H1 (cell line): ENCODE results near the gene CDK4. TPM values are rescaled to one million over a fixed set of nuclear protein-coding genes. Genes with fewer than 3 reads are reported as not detected.

ENCODE experiments used
- CTCF ChIA-PET: fragments of 300-600 bp; sonication (Branson Sonifier 250); formaldehyde crosslinking; loops from one replicate; lab custom pipeline; 2021; ENCODE audit not compliant: partially characterized antibody; lab: Charles Lee
- POLR2A ChIA-PET: fragments of 300-600 bp; sonication (Branson Sonifier 250); formaldehyde crosslinking; loops from one replicate; lab custom pipeline; 2021; ENCODE audit warnings: inconsistent platforms; ENCODE audit not compliant: partially characterized antibody; lab: Charles Lee
- DNase-seq, 2 experiments: peaks; one replicate each; pipeline versions ENCODE4 v3.0.0 to v3.0.0-alpha.2; 2010 to 2022; ENCODE audit warnings: low spot score in 2 of 2, low read depth in 1 of 2, mixed read lengths in 1 of 2
- FAIRE-seq: peaks from 2 replicates; lab custom pipeline; 2011; peaks lifted over from hg19 to GRCh38; lab: Jason Lieb, UNC
- H2AFZ ChIP-seq: 2 replicates; pipeline ENCODE4 v1.8.1; 2012; ENCODE audit warnings: low read length, inconsistent platforms
- H2AK5ac ChIP-seq: 2 replicates; pipeline ENCODE4 v1.6.1; 2013; ENCODE audit warnings: low read depth, low read length
- H2BK120ac ChIP-seq: replicated peaks from 2 replicates; pipeline ENCODE3; 2013; ENCODE audit warnings: low read depth, low read length, inconsistent platforms
- H2BK12ac ChIP-seq: 2 replicates; pipeline ENCODE4 v1.6.1; 2013; ENCODE audit warnings: low read depth, low read length
- H2BK15ac ChIP-seq: 2 replicates; pipeline ENCODE4 v1.6.1; 2013; ENCODE audit warnings: low read length
- H2BK20ac ChIP-seq: 2 replicates; pipeline ENCODE4 v1.6.1; 2013; ENCODE audit warnings: low read length
- H2BK5ac ChIP-seq: 2 replicates; pipeline ENCODE4 v1.6.1; 2013; ENCODE audit warnings: low read depth, low read length
- H3K14ac ChIP-seq: 2 replicates; pipeline ENCODE4 v1.6.1; 2013; ENCODE audit warnings: inconsistent platforms; ENCODE audit not compliant: insufficient read length
- H3K18ac ChIP-seq: 2 replicates; pipeline ENCODE4 v1.6.1; 2013; ENCODE audit warnings: low read length; ENCODE audit errors: extremely low read depth
- H3K23ac ChIP-seq: 2 replicates; pipeline ENCODE4 v1.6.1; 2013; ENCODE audit warnings: inconsistent platforms; ENCODE audit not compliant: insufficient read length
- H3K23me2 ChIP-seq: 2 replicates; pipeline ENCODE4 v1.6.1; 2013; ENCODE audit warnings: low read depth, low read length
- H3K27ac ChIP-seq: 2 replicates; pipeline ENCODE4 v1.6.1; 2011; ENCODE audit warnings: low read depth, low read length, inconsistent platforms
- H3K27me3 ChIP-seq, 4 experiments: replicated peaks in 1 of 4; 1 replicate in 1 of 4; 2 replicates in 3 of 4; pipeline versions ENCODE4 v1.6.1 to v1.8.1; 2011 to 2013; ENCODE audit warnings: low read length in 3 of 4, mild to moderate bottlenecking in 3 of 4, inconsistent platforms in 2 of 4, mixed read lengths in 2 of 4, moderate library complexity in 1 of 4; ENCODE audit not compliant: control insufficient read depth in 3 of 4, insufficient read depth in 3 of 4; ENCODE audit errors: extremely low read depth in 1 of 4
- H3K36me3 ChIP-seq, 4 experiments: 2 replicates each; pipeline versions ENCODE4 v1.6.1 to v1.8.1; 2011 to 2013; ENCODE audit warnings: mild to moderate bottlenecking in 4 of 4, low read length in 3 of 4, moderate library complexity in 2 of 4, control low read depth in 1 of 4, inconsistent platforms in 1 of 4; ENCODE audit not compliant: insufficient read depth in 4 of 4, control insufficient read depth in 2 of 4
- H3K4ac ChIP-seq: replicated peaks from 2 replicates; pipeline ENCODE3; 2013; ENCODE audit warnings: low read length, low read depth, mixed read lengths, inconsistent platforms; ENCODE audit not compliant: insufficient read length
- H3K4me1 ChIP-seq, 4 experiments: replicated peaks in 1 of 4; 1 replicate in 1 of 4; 2 replicates in 3 of 4; pipeline versions ENCODE4 v1.6.1 to v1.8.1; 2011 to 2013; ENCODE audit warnings: low read length in 3 of 4, inconsistent platforms in 2 of 4, mixed read lengths in 1 of 4; ENCODE audit not compliant: insufficient read depth in 4 of 4, control insufficient read depth in 3 of 4
- H3K4me2 ChIP-seq, 2 experiments: 2 replicates each; pipeline versions ENCODE4 v1.6.1 to v1.8.1; 2011 to 2013; ENCODE audit warnings: low read depth in 2 of 2, low read length in 2 of 2, control low read depth in 1 of 2, inconsistent platforms in 1 of 2, mild to moderate bottlenecking in 1 of 2; ENCODE audit not compliant: insufficient read depth in 1 of 2
- H3K4me3 ChIP-seq, 4 experiments: fragments of 200-600, 300-600 bp in 1 of 4; sonication (generic), shearing (Covaris generic), sonication (Bioruptor Twin) in 1 of 4; 2 replicates each; pipeline versions ENCODE4 v1.5.1 to v1.8.1; 2011 to 2016; ENCODE audit warnings: low read length in 4 of 4, low read depth in 3 of 4, control low read depth in 2 of 4, inconsistent platforms in 2 of 4, mild to moderate bottlenecking in 2 of 4, mixed read lengths in 1 of 4, moderate library complexity in 1 of 4; ENCODE audit not compliant: insufficient read depth in 2 of 4; ENCODE audit errors: extremely low read depth in 1 of 4
- H3K56ac ChIP-seq: replicated peaks from 2 replicates; pipeline ENCODE3; 2013; ENCODE audit warnings: low read depth, mild to moderate bottlenecking, mixed read lengths, low read length, inconsistent platforms; ENCODE audit not compliant: insufficient read length
- H3K79me1 ChIP-seq: 2 replicates; pipeline ENCODE4 v1.6.1; 2013; ENCODE audit warnings: low read depth, low read length, control low read depth
- H3K79me2 ChIP-seq, 2 experiments: 2 replicates each; pipeline versions ENCODE4 v1.6.1 to v1.8.1; 2012 to 2013; ENCODE audit warnings: low read length in 2 of 2, mild to moderate bottlenecking in 2 of 2, inconsistent platforms in 1 of 2; ENCODE audit not compliant: insufficient read depth in 2 of 2, control insufficient read depth in 1 of 2
- H3K9ac ChIP-seq, 4 experiments: replicated peaks in 1 of 4; 1 replicate in 1 of 4; 2 replicates in 3 of 4; pipeline versions ENCODE4 v1.6.1 to v1.8.1; 2011 to 2013; ENCODE audit warnings: low read depth in 3 of 4, low read length in 3 of 4, control low read depth in 2 of 4, mild to moderate bottlenecking in 2 of 4, moderate library complexity in 2 of 4, inconsistent platforms in 1 of 4; ENCODE audit errors: extremely low read depth in 1 of 4
- H3K9me3 ChIP-seq, 2 experiments: 2 replicates each; pipeline versions ENCODE4 v1.6.1 to v1.8.1; 2012 to 2013; ENCODE audit warnings: mild to moderate bottlenecking in 2 of 2, moderate library complexity in 2 of 2, control low read depth in 1 of 2, inconsistent platforms in 1 of 2, low read depth in 1 of 2, low read length in 1 of 2, mixed read lengths in 1 of 2; ENCODE audit not compliant: insufficient read depth in 2 of 2
- H4K20me1 ChIP-seq, 2 experiments: replicated peaks in 1 of 2; 2 replicates each; pipeline versions ENCODE3 to v1.8.1; 2011 to 2013; ENCODE audit warnings: inconsistent platforms in 2 of 2, low read length in 2 of 2, mild to moderate bottlenecking in 1 of 2; ENCODE audit not compliant: insufficient read depth in 2 of 2, control insufficient read depth in 1 of 2
- H4K5ac ChIP-seq: 2 replicates; pipeline ENCODE4 v1.6.1; 2013; ENCODE audit warnings: low read length, low read depth, mixed read lengths, inconsistent platforms; ENCODE audit not compliant: insufficient read length
- H4K8ac ChIP-seq: 2 replicates; pipeline ENCODE4 v1.8.0; 2013; ENCODE audit warnings: mild to moderate bottlenecking, moderate library complexity, low read length, inconsistent platforms; ENCODE audit not compliant: insufficient read depth; ENCODE audit errors: extremely low read depth
- H4K91ac ChIP-seq: replicated peaks from 2 replicates; pipeline ENCODE3; 2013; ENCODE audit warnings: low read length, mixed read lengths, inconsistent platforms; ENCODE audit not compliant: insufficient read length
- ASH2L ChIP-seq: fragments of 200-600, 300-600 bp; sonication (generic); IDR thresholded peaks from one replicate; pipeline ENCODE4 v1.7.1; 2017; ENCODE audit warnings: low read length
- BACH1 ChIP-seq: IDR thresholded peaks from 2 replicates; pipeline ENCODE4 v1.6.1; 2012; ENCODE audit warnings: low read length, improper control_type of control experiment
- CHD1 ChIP-seq: IDR thresholded peaks from 2 replicates; pipeline ENCODE4 v1.6.1; 2012; ENCODE audit warnings: low read depth, low read length, improper control_type of control experiment
- CREB1 ChIP-seq: IDR thresholded peaks from 2 replicates; pipeline ENCODE4 v1.6.1; 2012; ENCODE audit warnings: inconsistent platforms
- HDAC6 ChIP-seq: IDR thresholded peaks from one replicate; pipeline ENCODE4 v1.7.1; 2012; ENCODE audit warnings: low read depth, mild to moderate bottlenecking, inconsistent platforms, low read length, moderate library complexity
- JUND ChIP-seq: IDR thresholded peaks from 2 replicates; pipeline ENCODE4 v1.6.1; 2011; ENCODE audit warnings: mild to moderate bottlenecking, improper control_type of control experiment, low read length
- KDM4A ChIP-seq: IDR thresholded peaks from one replicate; pipeline ENCODE4 v1.7.1; 2012; ENCODE audit warnings: low read depth, mild to moderate bottlenecking, moderate library complexity, low read length, inconsistent platforms; ENCODE audit not compliant: severe bottlenecking
- NANOG ChIP-seq: IDR thresholded peaks from 2 replicates; pipeline ENCODE4 v1.6.1; 2011; ENCODE audit warnings: low read length, low read depth, mild to moderate bottlenecking, inconsistent platforms; ENCODE audit not compliant: insufficient read depth, poor library complexity, severe bottlenecking
- RAD21 ChIP-seq, 2 experiments: IDR thresholded peaks in 1 of 2; conservative IDR thresholded peaks in 1 of 2; 2 replicates each; pipeline ENCODE4 v1.6.1; 2011; ENCODE audit warnings: low read depth in 2 of 2, low read length in 2 of 2, improper control_type of control experiment in 1 of 2, inconsistent platforms in 1 of 2, mild to moderate bottlenecking in 1 of 2, moderate library complexity in 1 of 2
- SP1 ChIP-seq: IDR thresholded peaks from 2 replicates; pipeline ENCODE4 v1.6.1; 2011; ENCODE audit warnings: low read depth, low read length
- SP4 ChIP-seq: IDR thresholded peaks from 2 replicates; pipeline ENCODE4 v1.6.1; 2012; ENCODE audit warnings: low read length, inconsistent platforms
- TBP ChIP-seq: IDR thresholded peaks from 2 replicates; pipeline ENCODE4 v1.6.1; 2011; ENCODE audit warnings: low read depth, low read length, improper control_type of control experiment
- WGBS, 2 experiments: shearing (Covaris generic) in 1 of 2; methylation state at CpG; one replicate each; pipeline versions ENCODE4 v1.1.6 to v1.1.7; 2013 to 2015; ENCODE audit warnings: low lambda C conversion rate in 2 of 2, mixed read lengths in 2 of 2, inconsistent platforms in 1 of 2, low coverage in 1 of 2, missing lambda C conversion rate in 1 of 2; ENCODE audit not compliant: insufficient replicate concordance in 2 of 2, insufficient coverage in 1 of 2, insufficient read length in 1 of 2; ENCODE audit errors: extremely low coverage in 1 of 2, missing lambda C conversion rate in 1 of 2; 5-methylcytosine and 5-hydroxymethylcytosine counted together
- polyA plus RNA-seq, 7 experiments: library from polyadenylated mRNA; depleted of rRNA in 3 of 7; stranded (reverse) in 5 of 7; unstranded in 2 of 7; fragments of >200 nt in 5 of 7; fragments of 200-250 nt in 2 of 7; gene quantifications; 1 replicate in 5 of 7; 2 replicates in 1 of 7; 4 replicates in 1 of 7; pipeline versions ENCODE4 v1.2.1 to v1.2.3, GENCODE V29; 2011 to 2013; ENCODE audit warnings: missing spikeins in 2 of 7, mixed read lengths in 2 of 7
- total RNA-seq: library from RNA; stranded (reverse); fragmentation: NEBNext Ultra II Directional; extraction: Animal tissue kit (Norgen Biotek cat#: 25700); gene quantifications from 2 replicates; pipeline ENCODE4 v1.2.1, GENCODE V29; 2021
- TF ChIP-seq, protein P1 (sequence below): IDR thresholded peaks from 2 replicates; pipeline ENCODE4 v1.6.1; 2011; ENCODE audit warnings: low read depth, mild to moderate bottlenecking, low read length; ENCODE audit not compliant: insufficient read depth

CDK4 gene
- total and polyA plus RNA-seq, 2 of the 8 experiments (the other 6 are each of a cell fraction or from before 2014, with no cell fraction given), result 174 to 368 TPM

GRCh38 chr12:57761391-57761998 is 9.4 kb upstream of the CDK4 start:
- H3K79me1 ChIP-seq, result no peaks in the 10 kb centered on the region
- DNase-seq (no peak), FAIRE-seq (no peak)
- H3K4me3 ChIP-seq, result no peak overlapping the region
- H3K9me3 ChIP-seq, result no peaks in the 10 kb centered on the region
- no peak overlapping the region for H4K91ac ChIP-seq
- H3K36me3 ChIP-seq, result peaks cover 0 to 3% (median 0%) of the 10 kb centered on the region in 4 experiments; a peak in 2 of 8 replicates
- H4K8ac ChIP-seq, result no peak overlapping the region
- no peak overlapping the region for H3K23ac ChIP-seq
- H2BK120ac ChIP-seq, result no peak overlapping the region
- peaks cover 0 to 19% of the 10 kb centered on the region in 2 experiments for H4K20me1 ChIP-seq
- no peak overlapping the region for H2AK5ac ChIP-seq
- H3K27ac ChIP-seq, result no peak overlapping the region
- H3K27me3 ChIP-seq, result peaks cover 22 to 50% (median 40%) of the 10 kb centered on the region in 4 experiments
- H3K18ac ChIP-seq, result no peak overlapping the region
- no peak overlapping the region for H3K9ac ChIP-seq
- H3K4me1 ChIP-seq, result peaks cover 8 to 16% (median 13%) of the 10 kb centered on the region in 4 experiments; a peak in 6 of 7 replicates
- H2BK12ac ChIP-seq, result no peak overlapping the region
- peaks cover 19% of the 10 kb centered on the region for H3K23me2 ChIP-seq
- H2BK15ac ChIP-seq, result no peak overlapping the region
- ChIA-PET POLR2A (interaction anchor here (1.0 to 5.4 kb wide), 5 partner anchors 9 to 38 kb away, joined by 3 to 21 read pairs (median 5); partner anchors contain the start of genes CDK4, EEF1AKMT3, METTL1 and TSPAN31), CTCF (interaction anchor here (1.2 to 3.9 kb wide), 8 partner anchors 12 to 71 kb away, joined by 4 to 28 read pairs (median 4); partner anchors contain the start of genes EEF1AKMT3 and METTL1)
- H2AFZ ChIP-seq, result no peak overlapping the region
- no peak overlapping the region for H3K56ac ChIP-seq
- no peak overlapping the region for H2BK20ac ChIP-seq
- H2BK5ac ChIP-seq, result no peak overlapping the region
- H3K14ac ChIP-seq, result no peak overlapping the region
- no peak overlapping the region for H3K4me2 ChIP-seq
- H4K5ac ChIP-seq, result no peak overlapping the region
- 89% methylated on average over 4 of the region's 4 CpGs; no CpG with 5 or more reads in 1 of the 2 experiments for WGBS, 2 experiments
- H3K79me2 ChIP-seq, result no peaks in the 10 kb centered on the region
- H3K4ac ChIP-seq, result no peak overlapping the region
- TF ChIP-seq, protein P1, sequence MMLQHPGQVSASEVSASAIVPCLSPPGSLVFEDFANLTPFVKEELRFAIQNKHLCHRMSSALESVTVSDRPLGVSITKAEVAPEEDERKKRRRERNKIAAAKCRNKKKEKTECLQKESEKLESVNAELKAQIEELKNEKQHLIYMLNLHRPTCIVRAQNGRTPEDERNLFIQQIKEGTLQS, result no peak
- TF ChIP-seq KDM4A (no peak), TBP (no peak), SP4 (no peak), RAD21 (IDR thresholded peaks at IDR 0.05 in 1 of 2, conservative IDR thresholded peaks at IDR 0.05 in 1 of 2; ENCODE audit: low read depth in 2 of 2, low read length in 2 of 2) (no peak), HDAC6 (no peak), CREB1 (no peak), BACH1 (no peak), NANOG (no peak), CHD1 (no peak), ASH2L (no peak), SP1 (no peak), JUND (no peak)
